Ishikawa (cell line): ENCODE measurements around the gene SATB1.

Experiments used
- CEBPB ChIP-seq: IDR thresholded peaks from 2 replicates; pipeline ENCODE4 v1.6.1; 2012
- CREB1 ChIP-seq: IDR thresholded peaks from 2 replicates; pipeline ENCODE4 v1.6.1; 2012; ENCODE audit warnings: low read depth
- EGR1 ChIP-seq: IDR thresholded peaks from 2 replicates; pipeline ENCODE4 v1.6.1; 2012
- EP300 ChIP-seq: IDR thresholded peaks from 2 replicates; pipeline ENCODE4 v1.6.1; 2012; ENCODE audit warnings: borderline replicate concordance
- FOXM1 ChIP-seq: IDR thresholded peaks from 2 replicates; pipeline ENCODE4 v1.6.1; 2012; ENCODE audit warnings: low read depth, borderline replicate concordance
- MAX ChIP-seq: IDR thresholded peaks from 2 replicates; pipeline ENCODE4 v1.6.1; 2012
- NFIC ChIP-seq: IDR thresholded peaks from 2 replicates; pipeline ENCODE4 v1.6.1; 2012
- RAD21 ChIP-seq: IDR thresholded peaks from 2 replicates; pipeline ENCODE4 v1.6.1; 2012; ENCODE audit warnings: low read depth
- REST ChIP-seq: IDR thresholded peaks from 2 replicates; pipeline ENCODE4 v1.6.1; 2012; ENCODE audit warnings: low read depth, mild to moderate bottlenecking
- TAF1 ChIP-seq: IDR thresholded peaks from 2 replicates; pipeline ENCODE4 v1.6.1; 2012; ENCODE audit warnings: low read depth, mild to moderate bottlenecking
- USF1 ChIP-seq: IDR thresholded peaks from 2 replicates; pipeline ENCODE4 v1.6.1; 2012
- YY1 ChIP-seq: IDR thresholded peaks from 2 replicates; pipeline ENCODE4 v1.6.1; 2012; ENCODE audit warnings: low read depth

GRCh38 chr3:18398448-18398847 lies 26.7 kb downstream of the SATB1 start:
- TF ChIP-seq MAX (no peak), EP300 (no peak), CEBPB (no peak), EGR1 (no peak), RAD21 (no peak), TAF1 (no peak), CREB1 (no peak), YY1 (no peak), NFIC (no peak), REST (no peak), USF1 (no peak), FOXM1 (no peak)
